Lower leg skin (tissue), 3 donors: Measurements from ENCODE around the gene PRKAG1.

ENCODE experiments used
- CTCF ChIP-seq, 3 donors: fragments of 450-650 bp; IDR thresholded peaks; one replicate each; pipeline ENCODE4 v1.5.1; 2016; ENCODE audit warnings: antibody characterized with exemption in 3 of 3, mild to moderate bottlenecking in 3 of 3, moderate library complexity in 2 of 3
- POLR2A ChIP-seq, 2 donors: fragments of 450-650 bp; IDR thresholded peaks; one replicate each; pipeline ENCODE4 v1.6.1; 2016 to 2017; ENCODE audit warnings: antibody characterized with exemption in 2 of 2, mild to moderate bottlenecking in 1 of 2, moderate library complexity in 1 of 2

GRCh38 chr12:48970702-48971334, 47.8 kb downstream of the PRKAG1 start:
- TF ChIP-seq CTCF (IDR thresholded peaks at IDR 0.05) (no peak), POLR2A (IDR thresholded peaks at IDR 0.05) (no peak)
